HG02763 (cell line): ENCODE measurements around the gene FOXA1.

Source experiments
- ATAC-seq: cut with Tn5 transposase; IDR thresholded peaks from one replicate; pipeline ENCODE4 v1.9.1; 2021; ENCODE audit warnings: mild to moderate bottlenecking, moderate library complexity; ENCODE audit not compliant: unreplicated experiment

Gene FOXA1

GRCh38 chr14:37594971-37595808 lies at the start of gene FOXA1, which contains the start of gene TTC6:
Gene FOXA1 (minus strand): TSS chr14:37595249. CDS start chr14:37594972, 277 bp downstream.
Gene TTC6 (plus strand): TSS chr14:37595629. CDS start chr14:37622065, 26,436 bp downstream.
- ATAC-seq = no peak

DNA sequence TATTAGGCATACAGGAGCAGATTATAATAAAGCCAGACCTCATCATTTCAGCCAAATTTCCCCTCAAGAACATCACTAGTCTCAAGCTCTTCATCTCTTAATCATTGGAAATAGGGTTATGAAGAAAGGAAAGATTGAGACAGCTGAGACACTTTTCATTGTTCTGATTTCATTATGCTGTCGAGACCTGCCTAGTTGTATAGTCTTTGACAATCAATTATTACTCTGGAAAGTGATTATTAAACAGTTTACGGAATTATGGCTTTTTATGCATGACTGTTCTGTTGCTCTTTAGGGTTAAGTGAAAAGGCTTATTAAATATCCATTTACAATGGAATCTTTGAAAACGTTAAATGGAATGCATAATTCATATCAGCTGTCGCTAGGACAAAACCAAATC lies 48.7 kb upstream of the FOXA1 start:
- ATAC-seq = no peak

DNA sequence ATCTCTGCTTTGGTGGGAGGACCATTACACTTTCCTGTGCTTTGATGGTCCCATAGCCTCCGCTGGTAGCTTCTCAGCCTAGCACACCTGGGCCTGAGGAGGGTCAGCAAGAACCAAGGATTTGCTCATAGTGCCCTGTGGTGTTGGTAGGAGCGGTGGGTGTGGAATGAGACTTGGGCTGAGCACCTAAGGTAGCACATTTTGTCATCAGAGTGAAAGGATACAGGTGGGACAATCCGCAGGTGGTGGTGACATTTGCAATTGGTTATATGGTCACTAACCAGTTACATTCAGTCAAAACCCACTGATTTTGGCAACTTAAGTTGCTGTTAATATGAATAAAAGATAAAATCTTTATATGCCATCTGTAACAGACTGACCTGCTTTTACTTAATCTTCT lies 47.1 kb upstream of the FOXA1 start:
- ATAC-seq = no peak

- ATAC-seq = no peak
Measured at GRCh38 chr14:37641117-37641516, 46.1 kb upstream of the FOXA1 start.

- no peak for ATAC-seq
Measured at GRCh38 chr14:37638599-37638998, 43.5 kb upstream of the FOXA1 start.

- no peak for ATAC-seq
Measured at GRCh38 chr14:37637341-37637740, 42.3 kb upstream of the FOXA1 start.

- no peak for ATAC-seq
Measured at GRCh38 chr14:37625597-37626595, 30.8 kb upstream of the FOXA1 start.

DNA sequence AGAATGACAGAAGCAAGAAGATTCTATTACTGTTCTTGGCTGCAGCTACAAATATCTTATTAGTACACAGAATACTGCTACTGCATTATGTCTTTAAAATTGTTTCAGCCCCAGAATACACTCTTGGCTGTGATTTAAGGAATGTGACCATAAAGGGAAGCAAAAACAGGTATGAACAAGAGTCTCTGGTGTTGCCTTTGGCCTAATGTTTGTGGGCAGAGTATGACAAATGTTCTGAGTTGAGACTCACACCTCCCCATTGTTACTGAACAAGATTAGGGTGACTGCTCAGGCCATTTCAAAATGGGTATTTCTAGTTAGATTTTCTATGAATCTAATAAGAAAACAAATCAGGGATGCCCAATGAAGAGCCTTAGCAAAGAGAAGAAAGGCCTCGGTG lies 28.9 kb upstream of the FOXA1 start:
- ATAC-seq = no peak

- no peak for ATAC-seq
Measured at GRCh38 chr14:37623426-37623951, 28.4 kb upstream of the FOXA1 start.

DNA sequence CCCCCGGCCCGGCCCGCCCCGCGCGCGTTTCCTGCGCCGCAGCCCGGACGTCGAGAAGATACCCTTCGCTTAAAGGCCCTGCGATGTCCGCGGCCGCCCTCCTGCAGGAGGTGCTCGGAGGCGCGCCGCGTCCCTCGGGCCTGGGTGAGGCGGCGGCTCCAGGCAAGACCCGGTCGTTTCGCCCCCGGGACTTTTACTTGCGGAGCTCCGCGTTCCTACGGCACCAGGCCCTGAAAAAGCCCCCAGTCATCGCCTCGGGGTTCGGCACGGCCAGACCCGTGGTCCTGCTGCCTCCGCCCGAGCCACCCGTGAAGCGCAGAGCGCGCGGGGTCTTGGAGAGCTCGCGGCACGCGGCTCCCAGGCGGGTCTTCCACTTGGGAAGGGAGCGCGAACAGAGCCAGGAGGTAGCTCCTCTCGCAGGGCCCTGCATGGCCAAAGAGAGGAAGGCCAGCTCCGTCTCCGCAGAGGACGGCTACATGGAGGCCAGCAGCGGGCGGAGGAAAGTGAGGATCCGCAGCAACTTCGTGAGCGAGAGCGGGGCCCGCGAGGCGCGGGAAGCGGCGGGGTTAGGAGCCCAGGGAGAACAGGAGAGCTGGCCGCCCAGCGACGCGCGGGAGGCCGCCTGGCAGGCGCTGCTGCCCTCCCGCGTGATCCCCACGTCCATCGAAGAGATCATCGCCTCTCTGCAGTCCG lies 27.3 kb upstream of the FOXA1 start:
- no peak for ATAC-seq

- ATAC-seq = no peak
Measured at GRCh38 chr14:37620856-37621255, 25.8 kb upstream of the FOXA1 start.

GRCh38 chr14:37618498-37619028 lies 23.5 kb upstream of the FOXA1 start:
- no peak for ATAC-seq

DNA sequence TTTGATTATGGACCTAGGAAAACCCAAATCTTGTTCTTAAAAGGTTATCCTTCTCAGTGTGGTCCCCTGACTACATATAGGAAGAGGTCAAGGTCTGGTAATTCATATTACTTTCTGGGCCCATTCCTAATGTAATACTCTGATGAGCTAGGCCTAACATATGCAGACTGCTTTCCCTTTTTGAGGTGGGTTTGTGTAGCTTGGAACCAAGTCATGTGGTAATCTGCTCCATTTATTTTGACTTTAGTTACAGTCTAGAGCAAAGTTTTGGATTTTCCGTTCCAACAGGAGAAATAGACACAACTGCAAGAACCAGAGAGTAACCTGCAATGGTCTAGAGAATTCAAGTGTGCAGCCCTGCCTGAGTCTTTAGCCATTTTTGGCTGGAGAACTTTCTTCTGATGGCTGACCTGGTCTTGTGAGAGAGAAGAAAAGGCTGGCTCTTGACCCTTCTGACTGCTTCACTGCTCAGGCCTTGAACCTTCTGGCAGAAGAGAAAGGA lies 22.9 kb upstream of the FOXA1 start:
- ATAC-seq = no peak

DNA sequence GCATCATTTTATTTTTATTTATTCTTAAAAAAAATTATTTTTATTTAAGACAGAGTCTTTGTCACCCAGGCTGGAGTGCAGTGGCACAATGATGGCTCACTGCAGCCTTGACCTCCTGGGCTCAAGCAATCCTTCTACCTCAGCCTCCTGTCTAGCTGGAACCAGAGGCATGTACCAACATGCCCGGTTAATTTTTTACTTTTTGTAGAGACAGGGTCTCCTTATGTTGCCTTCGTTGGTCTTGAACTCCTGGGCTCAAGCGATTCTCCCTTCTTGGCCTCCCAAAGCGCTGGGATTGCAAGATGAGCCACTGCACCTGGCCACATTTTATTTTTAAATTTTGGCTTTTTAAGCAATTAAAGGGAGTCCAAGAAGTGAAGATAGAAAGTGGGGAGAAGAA lies 21.8 kb upstream of the FOXA1 start:
- no peak for ATAC-seq

DNA sequence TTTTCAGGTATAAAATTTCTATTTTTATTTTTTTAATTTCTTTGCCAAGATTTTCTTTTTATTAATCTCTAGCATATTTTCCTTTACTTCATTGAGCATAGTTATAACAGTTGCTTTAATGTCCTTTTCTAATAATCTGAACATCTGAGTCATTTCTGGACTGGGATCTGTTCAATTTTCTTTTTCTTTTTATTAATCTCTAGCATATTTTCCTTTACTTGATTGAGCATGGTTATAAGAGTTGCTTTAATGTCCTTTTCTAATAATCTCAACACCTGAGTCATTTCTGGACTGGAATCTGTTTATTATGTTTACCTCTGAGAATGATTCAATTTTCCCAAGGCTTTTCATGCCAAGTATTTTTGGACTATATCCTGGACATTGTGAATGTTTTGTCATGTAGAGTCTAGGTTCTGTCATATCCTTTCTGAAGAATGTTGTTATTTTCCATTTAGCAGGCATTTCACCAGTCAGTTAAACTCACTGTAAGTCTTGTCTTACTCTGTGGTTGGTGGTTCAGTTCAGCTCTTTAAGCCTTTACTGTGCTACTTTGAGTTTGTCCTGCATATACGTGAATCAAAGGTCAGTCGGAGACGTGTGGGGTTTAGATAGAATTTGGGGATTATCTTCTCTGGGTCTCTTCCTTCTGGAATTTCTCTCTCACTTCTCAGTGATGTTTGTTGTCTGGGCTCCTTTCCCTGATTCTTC lies 20.7 kb upstream of the FOXA1 start:
- no peak for ATAC-seq

- ATAC-seq = no peak
Measured at GRCh38 chr14:37610945-37611523, 16.0 kb upstream of the FOXA1 start.

DNA sequence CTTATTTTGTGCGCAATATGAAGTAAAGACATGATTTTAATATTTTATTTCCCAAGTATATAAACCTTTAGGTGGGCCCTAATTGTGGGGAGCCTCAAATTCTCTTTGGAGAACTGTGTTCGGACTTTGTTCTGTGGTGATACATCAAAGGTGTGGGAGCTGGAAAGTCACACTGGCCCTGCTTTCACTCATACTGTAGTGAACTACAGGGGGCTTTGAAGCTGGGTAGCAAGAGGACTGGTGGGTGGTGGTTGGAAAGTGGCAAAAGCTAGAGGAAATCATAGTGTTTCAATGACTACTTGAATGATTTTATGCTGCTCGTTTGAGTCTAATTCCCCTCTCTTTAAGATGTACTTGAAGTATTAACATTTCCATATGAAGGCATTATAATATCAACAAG lies 13.6 kb upstream of the FOXA1 start:
- ATAC-seq = no peak

DNA sequence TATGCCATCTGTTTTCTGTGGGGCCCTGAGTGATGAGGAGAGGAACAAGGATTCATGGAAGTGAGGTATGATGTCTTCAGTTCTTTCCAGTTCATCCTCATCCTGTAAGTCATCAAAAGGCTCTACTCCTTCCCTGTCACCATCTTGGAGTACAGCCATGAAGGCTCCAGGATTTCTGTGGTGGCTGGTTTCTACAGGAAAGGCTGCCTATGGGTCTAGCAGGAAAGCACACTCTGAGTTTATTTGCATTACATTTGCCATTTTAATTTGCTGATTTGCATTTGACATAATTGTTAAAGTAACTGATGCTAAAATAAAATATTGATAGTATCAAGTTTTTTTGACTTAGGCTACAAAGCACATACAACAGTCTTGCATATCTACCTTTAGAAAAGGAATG lies 11.6 kb upstream of the FOXA1 start:
- no peak for ATAC-seq

DNA sequence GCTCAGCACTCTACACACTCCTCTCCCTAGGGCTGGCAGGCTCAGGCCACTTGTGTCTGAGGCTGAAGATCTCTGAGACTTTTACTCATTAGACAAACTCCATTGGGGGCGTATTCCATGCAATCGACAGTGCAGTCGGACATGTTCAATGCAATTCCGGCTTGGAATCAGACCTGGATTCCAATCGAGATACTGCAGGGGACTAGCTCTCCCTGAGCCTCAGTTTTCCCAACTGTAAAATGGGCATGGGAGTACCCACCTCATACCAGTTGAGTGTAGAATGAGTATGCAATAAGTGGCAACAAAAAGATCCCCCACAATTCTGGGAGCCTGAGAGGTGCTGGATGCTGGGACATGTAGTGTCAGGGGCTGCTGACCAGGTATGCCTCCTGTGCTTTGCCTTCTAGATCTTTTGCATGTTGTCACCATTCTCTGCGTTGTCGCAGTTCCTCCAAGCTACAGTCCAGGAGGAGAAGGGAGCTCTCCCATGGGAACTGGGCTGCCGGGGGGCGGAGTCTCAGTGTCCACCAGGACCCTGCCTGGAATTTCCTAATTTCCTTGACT lies 8.7 kb upstream of the FOXA1 start:
- ATAC-seq = no peak
